HCT116 (cell line): ENCODE measurements around the gene C2CD2L. TPM values are rescaled to one million over a fixed set of nuclear protein-coding genes. Genes with fewer than 3 reads are reported as not detected.

Experiments
- ATAC-seq: fragments of 200-7000 bp; cut with Tn5 transposase; 2 replicates; pipeline ENCODE4 v1.9.1; 2020; ENCODE audit warnings: mild to moderate bottlenecking, moderate library complexity
- BruUV-seq: library from RNA; stranded (reverse); fragments of 400-500 nt; replicated peaks from 2 replicates; lab custom pipeline; 2021; lab: Mats Ljungman, UMichigan
- CTCF ChIA-PET: fragments of 300-600 bp; sonication (Branson Sonifier 250); formaldehyde crosslinking; loops from one replicate; lab custom pipeline; 2021; ENCODE audit warnings: antibody characterized with exemption; lab: Charles Lee
- POLR2A ChIA-PET: fragments of 300-600, 350-600 bp; sonication (Branson Sonifier 250); formaldehyde crosslinking; loops from one replicate; lab custom pipeline; 2021; ENCODE audit warnings: antibody characterized with exemption; lab: Charles Lee
- RAD21 ChIA-PET, 2 experiments: fragments of 300-600 bp; sonication (Branson Sonifier 250); formaldehyde crosslinking; loops; one replicate each; lab custom pipeline; 2023; ENCODE audit warnings: low total read pairs in 2 of 2; ENCODE audit not compliant: uncharacterized antibody in 2 of 2, unreplicated experiment in 2 of 2, low non-redundant PET in 1 of 2; lab: Charles Lee
- DNase-seq: peaks from one replicate; pipeline ENCODE4 v3.0.0-alpha.2; 2010; ENCODE audit warnings: low read depth, low spot score
- H2AFZ ChIP-seq: fragments of 200-600 bp; shearing (Covaris generic), sonication (generic); 2 replicates; pipeline ENCODE4 v1.6.1; 2017; ENCODE audit warnings: low read depth, mixed run types, mixed read lengths, antibody characterized with exemption, low read length; ENCODE audit not compliant: poor library complexity, severe bottlenecking
- H3K27ac ChIP-seq: 2 replicates; pipeline ENCODE4 v1.5.1; 2012; ENCODE audit warnings: low read depth, low read length
- H3K27me3 ChIP-seq: fragments of 200-600 bp; sonication (generic); 2 replicates; pipeline ENCODE4 v1.6.1; 2016; ENCODE audit warnings: mixed run types, low read length, mixed read lengths; ENCODE audit not compliant: insufficient read depth
- H3K36me3 ChIP-seq, 2 experiments: fragments of 200-500 bp in 1 of 2; fragments of 200-600 bp in 1 of 2; sonication (Bioruptor generic) in 1 of 2; sonication (generic) in 1 of 2; 2 replicates each; pipeline versions ENCODE4 v1.5.1 to v1.6.1; 2014 to 2016; ENCODE audit warnings: low read length in 2 of 2, inconsistent platforms in 1 of 2, mixed read lengths in 1 of 2, mixed run types in 1 of 2; ENCODE audit not compliant: insufficient read depth in 2 of 2, control insufficient read depth in 1 of 2
- H3K4me1 ChIP-seq, 2 experiments: fragments of 200-600 bp in 1 of 2; sonication (generic) in 1 of 2; 2 replicates each; pipeline versions ENCODE4 v1.5.1 to v1.6.1; 2012 to 2017; ENCODE audit warnings: low read length in 2 of 2, inconsistent platforms in 1 of 2, mild to moderate bottlenecking in 1 of 2, mixed read lengths in 1 of 2, mixed run types in 1 of 2, moderate library complexity in 1 of 2; ENCODE audit not compliant: insufficient read depth in 2 of 2, control insufficient read depth in 1 of 2
- H3K4me2 ChIP-seq: fragments of 200-600 bp; sonication (generic); 2 replicates; pipeline ENCODE4 v1.6.1; 2017; ENCODE audit warnings: mixed run types, low read length, mixed read lengths
- H3K4me3 ChIP-seq, 2 experiments: fragments of 200-600 bp in 1 of 2; sonication (generic) in 1 of 2; replicated peaks in 1 of 2; 2 replicates each; pipeline ENCODE4 v1.5.1; 2011 to 2016; ENCODE audit warnings: low read length in 2 of 2, control low read depth in 1 of 2, low read depth in 1 of 2, mild to moderate bottlenecking in 1 of 2, mixed read lengths in 1 of 2, mixed run types in 1 of 2
- H3K79me2 ChIP-seq: fragments of 200-600 bp; sonication (generic); 2 replicates; pipeline ENCODE4 v1.6.1; 2017; ENCODE audit warnings: mild to moderate bottlenecking, mixed run types, low read length, moderate library complexity, mixed read lengths; ENCODE audit not compliant: insufficient read depth
- H3K9ac ChIP-seq: fragments of 200-600 bp; sonication (generic); 2 replicates; pipeline ENCODE4 v1.6.1; 2016; ENCODE audit warnings: low read length, mixed read lengths
- H3K9me2 ChIP-seq: fragments of 200-600 bp; sonication (generic), shearing (Covaris generic); 2 replicates; pipeline ENCODE4 v1.6.1; 2017; ENCODE audit warnings: mixed run types, mild to moderate bottlenecking, moderate library complexity; ENCODE audit not compliant: insufficient read depth
- H3K9me3 ChIP-seq, 2 experiments: fragments of 200-500 bp in 1 of 2; fragments of 200-600 bp in 1 of 2; sonication (Bioruptor generic) in 1 of 2; sonication (generic) in 1 of 2; 2 replicates each; pipeline ENCODE4 v1.6.1; 2014 to 2017; ENCODE audit warnings: low read length in 2 of 2, mixed read lengths in 2 of 2, inconsistent platforms in 1 of 2, low read depth in 1 of 2, mild to moderate bottlenecking in 1 of 2, mixed run types in 1 of 2, moderate library complexity in 1 of 2; ENCODE audit not compliant: control insufficient read depth in 1 of 2, insufficient read depth in 1 of 2
- H4K20me1 ChIP-seq: fragments of 200-600 bp; sonication (generic), shearing (Covaris generic); 2 replicates; pipeline ENCODE4 v1.6.1; 2017; ENCODE audit warnings: mixed run types, mild to moderate bottlenecking, moderate library complexity; ENCODE audit not compliant: insufficient read depth
- CBX3 ChIP-seq: IDR thresholded peaks from 2 replicates; pipeline ENCODE4 v1.6.1; 2012; ENCODE audit warnings: low read depth
- CEBPB ChIP-seq: IDR thresholded peaks from 2 replicates; pipeline ENCODE4 v1.6.1; 2012; ENCODE audit warnings: low read depth
- EZH2 ChIP-seq: fragments of 200-600 bp; sonication (generic); IDR thresholded peaks from 2 replicates; pipeline ENCODE4 v1.6.1; 2017; ENCODE audit warnings: antibody characterized with exemption, mixed run types
- EZH2phosphoT487 ChIP-seq: fragments of 200-600 bp; IDR thresholded peaks from 2 replicates; pipeline ENCODE4 v1.6.1; 2018; ENCODE audit warnings: antibody characterized with exemption, borderline replicate concordance
- FOSL1 ChIP-seq: IDR thresholded peaks from 2 replicates; pipeline ENCODE4 v1.6.1; 2012; ENCODE audit warnings: low read depth
- JUND ChIP-seq: IDR thresholded peaks from 2 replicates; pipeline ENCODE4 v1.6.1; 2012
- POLR2A ChIP-seq: IDR thresholded peaks from 2 replicates; pipeline ENCODE4 v1.7.0; 2011; ENCODE audit warnings: borderline replicate concordance; ENCODE audit not compliant: insufficient read depth, insufficient read length; ENCODE audit errors: extremely low read depth
- SP1 ChIP-seq: IDR thresholded peaks from 2 replicates; pipeline ENCODE4 v1.6.1; 2012; ENCODE audit warnings: low read depth
- SRF ChIP-seq: IDR thresholded peaks from 2 replicates; pipeline ENCODE4 v1.6.1; 2012; ENCODE audit warnings: low read depth
- ZFX ChIP-seq: fragments of 450-650 bp; IDR thresholded peaks from 2 replicates; pipeline ENCODE4 v1.6.1; 2017
- ZNF274 ChIP-seq: fragments of 200-500 bp; sonication (Bioruptor generic); IDR thresholded peaks from 2 replicates; pipeline ENCODE4 v1.6.1; 2014; ENCODE audit warnings: mild to moderate bottlenecking, low read depth, low read length, inconsistent platforms
- intact Hi-C: fragments of 100-400 bp; cut with micrococcal nuclease; formaldehyde crosslinking; loops from 2 replicates; pipeline ENCODE4 v1.10.0; 2022
- total RNA-seq: library from RNA; stranded (reverse); gene quantifications from one replicate; pipeline ENCODE4 v1.2.1, GENCODE V29; 2021; ENCODE audit not compliant: unreplicated experiment
- TF ChIP-seq, protein P1 (sequence below): IDR thresholded peaks from 2 replicates; pipeline ENCODE4 v1.6.1; 2012
- TF ChIP-seq, protein P2 (sequence below): IDR thresholded peaks from 2 replicates; pipeline ENCODE4 v1.6.1; 2012; ENCODE audit warnings: low read depth
- TF ChIP-seq, protein P3 (sequence below): IDR thresholded peaks from 2 replicates; pipeline ENCODE4 v1.6.1; 2012

C2CD2L gene
- total RNA-seq, 1 experiment from 2014 or later, result 12.4 TPM

DNA sequence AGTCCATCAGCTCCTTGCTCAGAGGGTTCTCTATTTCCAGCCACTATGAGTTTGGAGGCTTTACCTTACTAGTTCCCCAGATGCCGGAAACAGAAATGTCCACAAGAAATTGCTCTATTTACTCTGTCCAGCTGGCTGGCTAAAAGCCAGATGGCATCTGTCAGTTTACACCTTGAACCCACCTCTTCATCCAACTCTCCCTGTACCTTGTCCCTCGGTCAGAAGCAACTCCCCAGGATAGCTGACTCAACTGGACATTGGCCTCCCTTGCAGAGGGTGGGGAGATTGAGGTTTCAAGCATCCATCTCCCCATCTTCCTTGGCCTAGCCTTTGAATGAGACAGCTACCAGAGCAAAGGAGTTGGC is 1.7 kb downstream of the C2CD2L start (continued):
- TF ChIP-seq, protein P1, sequence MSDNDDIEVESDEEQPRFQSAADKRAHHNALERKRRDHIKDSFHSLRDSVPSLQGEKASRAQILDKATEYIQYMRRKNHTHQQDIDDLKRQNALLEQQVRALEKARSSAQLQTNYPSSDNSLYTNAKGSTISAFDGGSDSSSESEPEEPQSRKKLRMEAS, result no peak
- TF ChIP-seq SRF (no peak), FOSL1 (no peak), POLR2A (no peak)
- TF ChIP-seq, all 23 proteins: peak for 0

DNA sequence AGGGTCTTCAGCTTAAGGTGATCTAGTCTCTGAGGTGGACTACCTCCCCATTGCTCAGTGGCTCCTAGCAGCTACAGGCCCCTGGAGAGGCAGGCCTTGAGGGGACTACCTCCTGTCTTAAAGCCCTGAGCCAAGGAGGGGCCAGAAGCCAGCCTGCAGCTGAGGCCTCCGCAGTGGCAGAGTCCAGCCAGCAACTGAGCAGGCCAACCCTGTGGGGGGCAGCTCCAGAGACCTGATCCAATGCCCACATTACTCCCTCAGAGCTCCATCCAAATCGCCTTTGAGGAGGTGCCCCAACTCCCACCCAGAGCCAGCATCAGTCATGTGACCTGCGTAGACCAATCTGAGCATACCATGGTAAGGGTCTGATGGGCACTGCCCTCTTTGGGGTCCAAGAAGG is 2.7 kb downstream of the C2CD2L start:
- Histone ChIP-seq H3K4me3 (no peak overlapping the region), H3K9ac (no peak overlapping the region), H3K4me1 (peaks cover 16 to 31% of the 10 kb centered on the region in 2 experiments), H3K27me3 (no peaks in the 10 kb centered on the region), H3K27ac (no peak overlapping the region), H3K79me2 (peaks cover 6% of the 10 kb centered on the region; the same call in 1 of the 2 replicates), H3K9me3 (no peaks in the 10 kb centered on the region), H3K9me2 (no peaks in the 10 kb centered on the region), H3K4me2 (no peak overlapping the region), H4K20me1 (no peaks in the 10 kb centered on the region), H3K36me3 (peaks cover 6 to 18% of the 10 kb centered on the region in 2 experiments; a peak in 2 of 4 replicates), H2AFZ (no peak overlapping the region)
- intact Hi-C loops, result loop anchor here (10.0 kb wide), 1 partner anchor 185 kb away; no protein-coding TSS in a partner anchor
- ATAC-seq, result no peak
- DNase-seq, result no peak
- CTCF ChIA-PET, result no interaction called here
- BruUV-seq, result no TSS peak
- no peak for TF ChIP-seq EZH2phosphoT487
- TF ChIP-seq JUND, result no peak
- TF ChIP-seq CBX3, result no peak
- no peak for TF ChIP-seq SP1
- TF ChIP-seq EZH2, result no peak
- no peak for TF ChIP-seq ZNF274
- TF ChIP-seq SRF, result no peak
- TF ChIP-seq CEBPB, result no peak
- no peak for TF ChIP-seq ZFX
- TF ChIP-seq, protein P2, sequence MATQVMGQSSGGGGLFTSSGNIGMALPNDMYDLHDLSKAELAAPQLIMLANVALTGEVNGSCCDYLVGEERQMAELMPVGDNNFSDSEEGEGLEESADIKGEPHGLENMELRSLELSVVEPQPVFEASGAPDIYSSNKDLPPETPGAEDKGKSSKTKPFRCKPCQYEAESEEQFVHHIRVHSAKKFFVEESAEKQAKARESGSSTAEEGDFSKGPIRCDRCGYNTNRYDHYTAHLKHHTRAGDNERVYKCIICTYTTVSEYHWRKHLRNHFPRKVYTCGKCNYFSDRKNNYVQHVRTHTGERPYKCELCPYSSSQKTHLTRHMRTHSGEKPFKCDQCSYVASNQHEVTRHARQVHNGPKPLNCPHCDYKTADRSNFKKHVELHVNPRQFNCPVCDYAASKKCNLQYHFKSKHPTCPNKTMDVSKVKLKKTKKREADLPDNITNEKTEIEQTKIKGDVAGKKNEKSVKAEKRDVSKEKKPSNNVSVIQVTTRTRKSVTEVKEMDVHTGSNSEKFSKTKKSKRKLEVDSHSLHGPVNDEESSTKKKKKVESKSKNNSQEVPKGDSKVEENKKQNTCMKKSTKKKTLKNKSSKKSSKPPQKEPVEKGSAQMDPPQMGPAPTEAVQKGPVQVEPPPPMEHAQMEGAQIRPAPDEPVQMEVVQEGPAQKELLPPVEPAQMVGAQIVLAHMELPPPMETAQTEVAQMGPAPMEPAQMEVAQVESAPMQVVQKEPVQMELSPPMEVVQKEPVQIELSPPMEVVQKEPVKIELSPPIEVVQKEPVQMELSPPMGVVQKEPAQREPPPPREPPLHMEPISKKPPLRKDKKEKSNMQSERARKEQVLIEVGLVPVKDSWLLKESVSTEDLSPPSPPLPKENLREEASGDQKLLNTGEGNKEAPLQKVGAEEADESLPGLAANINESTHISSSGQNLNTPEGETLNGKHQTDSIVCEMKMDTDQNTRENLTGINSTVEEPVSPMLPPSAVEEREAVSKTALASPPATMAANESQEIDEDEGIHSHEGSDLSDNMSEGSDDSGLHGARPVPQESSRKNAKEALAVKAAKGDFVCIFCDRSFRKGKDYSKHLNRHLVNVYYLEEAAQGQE, result no peak
- TF ChIP-seq, protein P3, sequence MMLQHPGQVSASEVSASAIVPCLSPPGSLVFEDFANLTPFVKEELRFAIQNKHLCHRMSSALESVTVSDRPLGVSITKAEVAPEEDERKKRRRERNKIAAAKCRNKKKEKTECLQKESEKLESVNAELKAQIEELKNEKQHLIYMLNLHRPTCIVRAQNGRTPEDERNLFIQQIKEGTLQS, result no peak
- POLR2A ChIA-PET, result interaction anchor here (1.8 kb wide), 1 partner anchor 11 kb away, joined by 14 read pairs; the partner anchor contains the start of gene HINFP
- RAD21 ChIA-PET, result interaction anchor here in 1 of 2 experiments (0.6 kb wide), 1 partner anchor 294 kb away, joined by 3 read pairs; no protein-coding TSS in a partner anchor
